ENCODE results near the gene R3HCC1L.

DNA sequence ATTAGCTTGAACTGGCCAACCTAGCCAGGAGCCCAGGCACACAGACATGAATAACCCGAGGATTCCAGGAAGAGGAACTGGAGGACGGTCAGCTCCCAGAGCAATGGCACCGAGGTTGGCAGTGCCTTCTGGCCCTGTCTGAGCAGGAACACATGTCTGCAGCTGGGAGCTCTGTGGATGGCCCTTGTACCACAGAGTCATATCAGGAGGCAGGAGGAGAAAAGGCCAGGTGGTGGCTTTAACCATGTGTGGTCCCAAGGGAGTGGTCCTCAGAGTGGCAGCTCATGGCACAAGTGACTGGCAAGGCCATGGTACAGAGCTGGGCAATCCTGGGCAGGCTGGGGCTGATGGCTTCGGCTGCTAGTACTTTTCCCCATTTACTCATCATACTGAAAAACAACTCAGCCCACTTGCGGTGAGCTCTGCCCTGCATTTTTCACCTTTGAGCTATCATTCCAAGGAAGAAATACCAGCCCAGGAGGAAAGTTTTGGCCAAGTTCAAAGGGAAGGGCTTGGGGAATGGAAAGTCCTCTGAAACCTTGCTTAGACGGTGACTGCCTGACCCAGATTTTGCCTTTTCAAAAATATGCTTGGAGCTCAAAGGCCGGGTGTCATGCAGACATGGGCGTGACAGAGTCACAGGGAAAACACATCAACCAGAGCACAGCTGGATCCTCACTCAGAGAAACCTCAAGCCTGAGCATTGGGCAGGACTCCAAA, 159.3 kb downstream of the R3HCC1L start:
- TF ChIP-seq, protein P1, sequence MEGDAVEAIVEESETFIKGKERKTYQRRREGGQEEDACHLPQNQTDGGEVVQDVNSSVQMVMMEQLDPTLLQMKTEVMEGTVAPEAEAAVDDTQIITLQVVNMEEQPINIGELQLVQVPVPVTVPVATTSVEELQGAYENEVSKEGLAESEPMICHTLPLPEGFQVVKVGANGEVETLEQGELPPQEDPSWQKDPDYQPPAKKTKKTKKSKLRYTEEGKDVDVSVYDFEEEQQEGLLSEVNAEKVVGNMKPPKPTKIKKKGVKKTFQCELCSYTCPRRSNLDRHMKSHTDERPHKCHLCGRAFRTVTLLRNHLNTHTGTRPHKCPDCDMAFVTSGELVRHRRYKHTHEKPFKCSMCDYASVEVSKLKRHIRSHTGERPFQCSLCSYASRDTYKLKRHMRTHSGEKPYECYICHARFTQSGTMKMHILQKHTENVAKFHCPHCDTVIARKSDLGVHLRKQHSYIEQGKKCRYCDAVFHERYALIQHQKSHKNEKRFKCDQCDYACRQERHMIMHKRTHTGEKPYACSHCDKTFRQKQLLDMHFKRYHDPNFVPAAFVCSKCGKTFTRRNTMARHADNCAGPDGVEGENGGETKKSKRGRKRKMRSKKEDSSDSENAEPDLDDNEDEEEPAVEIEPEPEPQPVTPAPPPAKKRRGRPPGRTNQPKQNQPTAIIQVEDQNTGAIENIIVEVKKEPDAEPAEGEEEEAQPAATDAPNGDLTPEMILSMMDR (conservative IDR thresholded peaks at IDR 0.05 in 1 of 2, IDR thresholded peaks at IDR 0.05 in 1 of 2; ENCODE audit: extremely low read depth in 1 of 2, insufficient read depth in 1 of 2, low read depth in 1 of 2, low read length in 2 of 2): no peak
- no peak for TF ChIP-seq EZH2 (IDR thresholded peaks at IDR 0.05; ENCODE audit: borderline replicate concordance, low read length)

Measured in mammary epithelial cell (primary cell).